NOMO-1 treated with DMSO at 0.1 percent for 48 hours (cell line): ENCODE results near the gene ERGIC3.
"Not testable (repeated sequence)": the region's sequence is repeated elsewhere in the genome, so short reads cannot be mapped to it uniquely, and the experiment has no call there.

Source experiments
- DNase-seq: peaks from one replicate; lab custom pipeline; 2025; ENCODE audit not compliant: unreplicated experiment; lab: John Stamatoyannopoulos, UW

Gene ERGIC3

GRCh38 chr20:35517767-35518166 is 24.1 kb upstream of the ERGIC3 start:
- DNase-seq, result not testable (repeated sequence)

GRCh38 chr20:35518955-35519354 is 22.9 kb upstream of the ERGIC3 start:
- no peak for DNase-seq

DNA sequence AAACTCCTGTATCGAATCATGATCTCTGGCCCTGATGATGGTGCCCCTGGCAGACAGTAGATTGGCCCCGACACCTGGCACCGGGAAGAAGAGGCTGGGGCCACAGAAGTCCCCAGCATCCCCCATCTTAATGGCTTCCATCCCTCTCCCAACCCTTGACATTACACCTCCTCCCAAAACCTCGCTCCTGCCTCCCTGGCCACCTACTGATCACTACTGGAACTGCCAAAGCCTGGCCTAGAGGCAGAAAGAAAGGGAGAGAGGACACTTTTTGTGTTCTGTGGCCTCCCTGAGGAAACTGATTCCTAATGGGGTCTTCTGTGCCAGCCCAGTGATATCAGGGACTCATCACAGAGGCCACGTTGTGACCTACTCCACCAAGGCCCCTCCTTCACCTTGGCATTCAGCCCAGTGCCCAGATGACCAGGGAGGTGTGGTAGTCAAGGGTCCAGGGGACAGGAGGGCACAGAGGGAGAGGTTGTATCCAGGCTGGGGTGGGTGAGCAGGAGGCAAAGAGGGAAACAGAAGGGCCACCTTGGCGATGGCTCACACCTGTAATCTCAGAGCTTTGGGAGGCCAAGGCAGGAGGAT is 18.5 kb upstream of the ERGIC3 start:
- DNase-seq, result no peak

DNA sequence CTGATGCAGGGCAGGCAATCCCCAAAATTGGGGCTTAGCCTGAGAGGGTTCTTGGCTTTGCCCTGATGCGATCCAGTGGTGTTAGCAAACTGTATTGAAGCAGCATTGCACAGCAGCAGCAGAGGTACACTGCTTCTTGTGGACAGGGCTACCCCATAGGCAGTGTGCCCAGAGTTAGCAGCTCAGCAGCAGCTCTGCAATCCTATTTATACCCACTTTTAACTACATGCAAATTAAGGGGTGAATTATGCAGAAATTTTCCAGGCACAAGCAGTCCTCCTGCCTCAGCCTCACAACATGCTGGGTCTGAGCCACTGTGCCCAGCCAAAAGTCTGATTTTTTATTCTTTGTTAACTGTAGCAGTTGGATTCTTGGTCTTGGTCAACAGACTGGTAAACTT is 16.2 kb upstream of the ERGIC3 start:
- DNase-seq, result no peak

DNA sequence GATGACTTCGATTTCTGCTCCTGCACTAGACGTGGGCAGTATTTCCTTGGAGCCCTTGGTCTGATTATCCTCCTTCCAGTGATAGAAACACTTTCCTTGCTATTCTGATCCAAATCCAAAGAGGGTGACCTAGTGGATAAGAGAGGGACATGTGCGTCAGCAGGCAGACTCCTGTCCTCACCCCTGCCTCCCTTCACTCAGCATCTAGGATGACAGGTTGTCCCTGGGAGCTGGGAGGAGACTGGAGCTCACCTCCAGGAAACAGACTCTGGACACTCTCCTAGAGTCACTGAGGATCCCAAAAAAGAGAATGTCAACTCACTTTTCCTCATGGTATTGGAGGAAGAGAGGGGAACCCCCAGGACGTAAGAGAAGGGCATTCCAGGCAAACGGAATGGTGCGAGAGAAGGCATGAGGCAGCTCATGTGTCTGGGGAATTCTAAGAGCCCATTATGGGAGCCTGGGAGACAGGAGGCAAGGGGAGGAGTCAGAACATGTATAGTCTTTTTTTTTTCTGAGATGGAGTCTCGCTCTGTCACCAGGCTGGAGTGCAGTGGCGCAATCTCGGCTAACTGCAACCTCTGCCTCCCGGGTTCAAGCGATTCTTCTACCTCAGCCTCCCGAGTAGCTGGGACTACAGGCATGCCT is 14.6 kb upstream of the ERGIC3 start:
- DNase-seq, result no peak

- DNase-seq, result no peak
Measured at GRCh38 chr20:35529552-35529951, 12.3 kb upstream of the ERGIC3 start, which contains the start of gene C20orf173. TSS of gene C20orf173 (minus strand) at chr20:35529652. CDS start at chr20:35529373, 279 bp downstream.

GRCh38 chr20:35539756-35540212 is 2.1 kb upstream of the ERGIC3 start:
- no peak for DNase-seq

- DNase-seq, result no peak
Measured at GRCh38 chr20:35541118-35541782, 628 bp upstream of the ERGIC3 start.

DNA sequence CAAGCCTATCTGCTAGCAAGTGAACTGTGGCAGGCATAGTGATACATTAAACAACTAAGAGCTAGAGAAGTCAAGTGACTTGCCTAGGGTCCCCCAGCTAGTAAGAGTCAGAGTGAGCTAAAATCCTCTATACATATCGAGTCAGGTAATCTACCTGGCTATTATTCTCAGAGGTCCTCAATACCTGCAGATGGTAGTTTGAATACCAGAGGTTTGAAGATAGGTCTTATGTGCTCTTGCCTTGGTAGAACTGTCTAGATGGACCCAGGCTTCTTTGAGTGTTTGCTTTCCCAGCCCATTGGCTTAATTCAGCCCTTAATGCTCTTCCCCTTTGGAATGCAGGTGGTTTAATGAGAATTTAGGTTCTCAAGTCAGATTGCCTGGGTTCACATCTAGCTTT is 1.1 kb downstream of the ERGIC3 start:
- no peak for DNase-seq

DNA sequence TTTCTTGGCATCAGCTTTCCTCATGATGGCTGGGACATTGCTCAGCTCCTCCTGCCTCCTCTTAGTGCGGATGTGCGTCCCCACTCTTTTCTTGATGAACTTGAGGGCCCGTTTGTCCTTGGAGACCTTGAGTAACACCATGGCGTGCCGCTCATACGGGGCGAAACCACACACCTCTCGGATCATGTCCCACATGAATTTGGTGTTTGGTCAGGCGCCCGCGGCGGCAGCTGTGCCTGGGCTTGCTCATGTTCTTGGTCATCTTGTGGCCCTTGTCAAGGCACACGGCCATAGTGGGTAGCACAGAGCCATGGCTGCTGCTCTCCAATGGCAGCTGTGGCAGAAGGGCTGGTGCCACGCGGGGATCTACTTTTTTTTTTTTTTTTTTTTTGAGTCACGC is 2.6 kb downstream of the ERGIC3 start:
- no peak for DNase-seq

DNA sequence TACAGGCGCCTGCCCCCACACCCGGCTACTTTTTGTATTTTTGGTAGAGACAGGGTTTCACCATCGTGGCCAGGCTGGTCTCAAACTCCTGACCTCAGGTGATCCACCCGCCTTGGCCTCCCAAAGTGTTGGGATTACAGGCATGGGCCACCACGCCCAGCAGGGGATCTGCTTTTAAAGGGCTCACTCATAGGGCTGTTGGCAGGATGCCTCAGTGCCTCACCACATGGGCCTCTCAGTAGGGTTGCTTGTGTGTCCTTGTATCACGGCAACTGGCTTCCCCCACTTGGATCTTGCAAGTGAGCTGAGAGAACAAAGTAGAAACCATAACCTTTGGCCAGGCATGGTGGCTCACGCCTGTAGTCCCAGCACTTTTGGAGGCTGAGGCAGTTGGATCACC is 3.1 kb downstream of the ERGIC3 start:
- not testable (repeated sequence) for DNase-seq

DNA sequence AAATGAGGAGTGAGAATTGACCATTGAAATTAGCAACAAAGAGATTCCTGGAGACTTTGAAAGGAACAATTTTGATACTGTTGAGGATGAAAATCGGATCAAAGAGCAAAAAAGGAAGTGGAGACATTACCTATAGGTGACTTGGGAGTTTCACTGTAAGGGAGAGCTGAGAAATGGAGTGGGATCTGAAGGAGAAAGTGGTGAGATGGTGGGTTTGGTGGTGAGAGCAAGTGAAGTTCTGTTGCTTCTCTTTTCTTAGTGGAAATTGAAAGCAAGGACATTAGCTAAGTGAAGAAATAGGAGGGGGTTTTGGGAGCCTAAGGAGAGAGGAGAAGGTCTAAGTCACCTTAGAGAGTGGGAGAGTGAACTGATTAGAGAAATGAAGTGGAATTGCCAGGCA is 4.2 kb downstream of the ERGIC3 start:
- no peak for DNase-seq

DNA sequence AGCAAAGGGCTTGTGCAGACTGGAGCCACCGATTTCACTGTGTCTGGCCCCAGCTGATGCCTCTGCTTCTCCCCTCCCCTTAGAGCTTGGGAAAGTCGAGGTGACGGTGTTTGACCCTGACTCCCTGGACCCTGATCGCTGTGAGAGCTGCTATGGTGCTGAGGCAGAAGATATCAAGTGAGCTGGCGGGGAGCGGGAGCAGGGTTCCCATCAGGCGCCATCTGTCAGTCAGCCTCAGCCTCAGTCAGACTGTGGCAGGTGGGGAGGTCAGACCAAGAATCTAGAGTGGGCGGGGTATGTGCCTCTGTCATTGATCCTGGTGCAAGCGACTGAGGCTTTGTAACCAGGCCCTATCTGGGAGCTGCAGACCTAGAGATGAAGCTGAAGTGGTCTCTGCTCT is 5.5 kb downstream of the ERGIC3 start:
- DNase-seq, result no peak

DNA sequence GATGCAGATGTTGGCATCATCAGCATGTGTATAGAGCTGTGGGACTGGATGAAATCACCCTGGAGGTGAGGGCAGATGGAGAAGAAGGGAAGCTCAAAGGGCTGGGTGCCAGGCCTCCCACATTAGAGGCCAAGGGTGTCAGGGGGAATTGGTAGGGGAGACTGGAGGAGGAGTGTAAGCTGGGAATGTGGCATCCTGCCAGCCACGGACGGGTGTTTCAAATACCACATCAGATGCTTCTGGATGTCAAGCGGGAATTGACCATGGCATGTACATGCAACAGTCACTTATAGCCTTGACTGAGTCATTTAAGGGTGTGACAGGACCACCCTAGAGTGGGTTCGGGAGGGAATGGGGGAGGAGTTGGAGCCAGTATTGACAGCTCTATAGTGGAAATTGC is 9.6 kb downstream of the ERGIC3 start:
- no peak for DNase-seq

DNA sequence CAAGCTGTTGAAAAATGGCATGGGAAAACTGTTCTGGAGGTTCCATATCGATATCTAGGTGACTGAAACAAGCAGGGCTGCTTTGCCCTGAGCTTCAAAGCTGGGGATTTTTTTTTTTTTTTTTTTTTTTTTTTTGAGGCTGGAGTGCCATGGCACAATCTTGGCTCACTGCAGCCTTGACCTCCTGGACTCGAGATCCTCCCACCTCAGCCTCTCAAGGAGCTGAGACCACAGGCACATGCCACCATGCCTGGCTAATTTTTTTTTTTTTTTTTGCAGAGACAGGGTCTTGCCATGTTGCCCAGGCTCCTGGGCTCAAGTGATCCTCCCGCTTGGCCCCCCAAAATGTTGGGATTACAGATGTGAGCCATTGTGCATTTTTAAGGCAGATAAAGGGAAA is 11.0 kb downstream of the ERGIC3 start:
- no peak for DNase-seq

DNA sequence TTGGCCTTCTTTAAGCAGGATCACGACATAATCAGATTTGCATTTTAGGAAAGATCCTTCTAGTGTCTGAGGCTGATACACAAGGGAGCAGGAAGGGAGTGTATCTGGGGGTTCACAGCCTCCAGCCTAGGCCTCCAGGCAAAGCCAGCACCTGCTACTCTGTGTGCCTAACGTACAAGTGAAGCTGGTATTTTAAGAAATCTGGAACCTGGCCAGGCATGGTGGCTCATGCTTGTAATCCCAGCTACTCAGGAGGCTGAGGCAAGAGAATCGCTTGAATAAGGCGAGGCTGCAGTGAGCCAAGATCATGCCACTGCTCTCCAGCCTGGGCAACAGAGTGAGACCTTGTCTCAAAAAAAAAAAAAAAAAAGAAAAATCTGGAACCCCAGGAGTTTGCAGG is 13.6 kb downstream of the ERGIC3 start:
- not testable (repeated sequence) for DNase-seq

DNA sequence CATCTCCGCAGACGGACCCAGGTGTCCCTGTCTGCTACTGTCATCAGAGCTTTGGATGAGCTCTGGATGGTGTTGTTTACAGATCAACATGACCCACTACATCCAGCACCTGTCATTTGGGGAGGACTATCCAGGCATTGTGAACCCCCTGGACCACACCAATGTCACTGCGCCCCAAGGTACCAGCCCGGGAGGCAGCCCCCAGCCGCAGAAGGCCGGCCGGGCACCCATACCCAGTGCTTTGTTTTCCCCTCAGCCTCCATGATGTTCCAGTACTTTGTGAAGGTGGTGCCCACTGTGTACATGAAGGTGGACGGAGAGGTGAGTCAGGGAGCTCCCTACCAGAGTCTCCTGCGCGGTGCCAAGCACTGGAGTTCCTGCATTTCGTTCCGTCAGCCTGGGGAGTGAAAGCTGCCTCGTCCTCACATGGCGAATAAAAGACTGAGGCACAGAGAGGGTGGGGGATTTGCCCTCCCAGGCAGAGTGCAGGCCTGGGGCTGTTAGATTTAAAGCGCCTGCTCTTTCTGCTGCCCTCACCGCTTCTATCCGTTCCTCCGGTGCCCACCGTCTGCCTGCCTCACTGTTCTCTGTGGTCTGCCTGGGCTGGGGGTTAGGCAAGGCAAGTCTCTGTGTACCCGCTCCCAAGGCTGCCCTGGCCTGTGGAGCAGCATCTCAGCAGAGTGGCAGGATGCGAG is 14.2 kb downstream of the ERGIC3 start:
- no peak for DNase-seq

DNA sequence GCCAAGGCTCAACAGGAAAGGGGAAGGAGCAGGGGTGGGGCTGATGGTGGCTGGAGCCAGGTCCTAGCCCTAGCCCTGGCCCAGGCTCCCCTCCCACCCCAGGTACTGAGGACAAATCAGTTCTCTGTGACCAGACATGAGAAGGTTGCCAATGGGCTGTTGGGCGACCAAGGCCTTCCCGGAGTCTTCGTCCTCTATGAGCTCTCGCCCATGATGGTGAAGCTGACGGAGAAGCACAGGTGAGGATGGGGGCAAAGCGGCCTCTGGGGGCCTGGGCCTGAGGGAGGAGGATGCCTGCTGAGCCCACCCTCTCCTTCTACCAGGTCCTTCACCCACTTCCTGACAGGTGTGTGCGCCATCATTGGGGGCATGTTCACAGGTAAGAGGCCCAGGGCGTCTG is 15.0 kb downstream of the ERGIC3 start:
- no peak for DNase-seq

GRCh38 chr20:35558451-35558850 is 16.6 kb downstream of the ERGIC3 start:
- DNase-seq, result no peak

DNA sequence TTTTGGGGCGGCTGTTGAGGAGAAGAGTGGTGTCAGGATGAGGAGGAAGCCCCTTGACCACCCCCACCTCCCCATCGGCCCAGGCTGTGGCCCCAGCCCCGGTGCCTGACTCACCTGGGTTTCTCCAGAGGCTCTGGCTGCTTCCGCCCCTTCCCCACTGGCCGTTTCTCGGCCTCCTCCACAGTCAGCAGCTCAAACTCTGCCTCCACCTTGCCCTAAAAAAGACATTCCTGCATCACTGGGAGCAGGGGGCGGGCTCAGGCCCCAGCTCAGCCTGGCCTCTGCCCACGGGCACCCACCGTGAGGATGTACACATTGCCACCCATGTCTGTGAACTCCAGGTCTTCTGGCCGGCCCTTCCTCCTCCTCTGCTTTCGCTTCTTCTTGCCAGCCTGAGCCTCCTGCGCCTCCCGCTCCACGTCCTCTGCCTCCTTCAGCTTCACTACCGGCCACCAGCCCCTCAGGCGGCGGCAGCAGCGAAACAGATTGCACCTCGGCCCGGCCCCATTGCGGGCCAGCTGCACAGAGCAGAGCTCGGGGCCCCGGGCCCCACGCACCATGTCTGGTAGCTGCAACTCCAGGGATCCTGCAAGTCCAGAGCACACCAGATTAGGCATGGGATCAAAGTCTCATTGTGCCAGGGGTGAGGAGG is 17.3 kb downstream of the ERGIC3 start:
- no peak for DNase-seq

GRCh38 chr20:35560105-35560511 is 18.2 kb downstream of the ERGIC3 start:
- DNase-seq, result no peak
